H1 (cell line): ENCODE measurements around the gene ZBTB8B. TPM values are rescaled to one million over a fixed set of nuclear protein-coding genes. Genes with fewer than 3 reads are reported as not detected.

Experiments
- BCL11A ChIP-seq, 2 experiments: IDR thresholded peaks; one replicate each; pipeline ENCODE4 v1.6.1; 2011; ENCODE audit warnings: low read depth in 2 of 2, low read length in 2 of 2, mild to moderate bottlenecking in 2 of 2
- EP300 ChIP-seq, 2 experiments: IDR thresholded peaks; 1 replicate in 1 of 2; 2 replicates in 1 of 2; pipeline ENCODE4 v1.6.1; 2011 to 2012; ENCODE audit warnings: low read depth in 2 of 2, low read length in 2 of 2, mild to moderate bottlenecking in 2 of 2, borderline replicate concordance in 1 of 2, inconsistent platforms in 1 of 2, moderate library complexity in 1 of 2
- HDAC2 ChIP-seq, 2 experiments: fragments of 300-600 bp in 1 of 2; sonication (generic) in 1 of 2; IDR thresholded peaks; 2 replicates each; pipeline ENCODE4 v1.6.1; 2011 to 2012; ENCODE audit warnings: low read depth in 2 of 2, low read length in 2 of 2, mild to moderate bottlenecking in 2 of 2, moderate library complexity in 2 of 2, borderline replicate concordance in 1 of 2, inconsistent platforms in 1 of 2
- JUND ChIP-seq: IDR thresholded peaks from 2 replicates; pipeline ENCODE4 v1.6.1; 2011; ENCODE audit warnings: mild to moderate bottlenecking, improper control_type of control experiment, low read length
- KDM5A ChIP-seq: fragments of 200-600 bp; IDR thresholded peaks from 2 replicates; pipeline ENCODE4 v1.7.1; 2012; ENCODE audit warnings: mild to moderate bottlenecking, low read length, inconsistent platforms, mixed read lengths
- NRF1 ChIP-seq: IDR thresholded peaks from 2 replicates; pipeline ENCODE4 v1.6.1; 2011; ENCODE audit warnings: mild to moderate bottlenecking, low read depth, low read length, improper control_type of control experiment
- RNF2 ChIP-seq: fragments of 200-900, 300-1000 bp; sonication (generic); IDR thresholded peaks from 2 replicates; pipeline ENCODE4 v1.7.1; 2016; ENCODE audit warnings: borderline replicate concordance, low read depth, mild to moderate bottlenecking, antibody characterized with exemption, low read length; ENCODE audit not compliant: poor library complexity, severe bottlenecking; ENCODE audit errors: missing control alignments
- SIN3A ChIP-seq, 2 experiments: IDR thresholded peaks in 1 of 2; conservative IDR thresholded peaks in 1 of 2; 2 replicates each; pipeline ENCODE4 v1.6.1; 2011 to 2012; ENCODE audit warnings: low read length in 2 of 2, improper control_type of control experiment in 1 of 2, low read depth in 1 of 2, mild to moderate bottlenecking in 1 of 2
- SP1 ChIP-seq: IDR thresholded peaks from 2 replicates; pipeline ENCODE4 v1.6.1; 2011; ENCODE audit warnings: low read depth, low read length
- SUZ12 ChIP-seq: fragments of 200-600 bp; sonication (generic); IDR thresholded peaks from 2 replicates; pipeline ENCODE4 v1.6.1; 2012; ENCODE audit warnings: mild to moderate bottlenecking, inconsistent platforms, low read length, moderate library complexity, mixed read lengths
- TEAD4 ChIP-seq: IDR thresholded peaks from 2 replicates; pipeline ENCODE4 v1.6.1; 2012; ENCODE audit warnings: low read depth, low read length, inconsistent platforms, mixed read lengths
- YY1 ChIP-seq: IDR thresholded peaks from 2 replicates; pipeline ENCODE4 v1.6.1; 2011; ENCODE audit warnings: low read depth, mild to moderate bottlenecking, low read length
- polyA plus RNA-seq, 7 experiments: library from polyadenylated mRNA; depleted of rRNA in 3 of 7; stranded (reverse) in 5 of 7; unstranded in 2 of 7; fragments of >200 nt in 5 of 7; fragments of 200-250 nt in 2 of 7; gene quantifications; 1 replicate in 5 of 7; 2 replicates in 1 of 7; 4 replicates in 1 of 7; pipeline versions ENCODE4 v1.2.1 to v1.2.3, GENCODE V29; 2011 to 2013; ENCODE audit warnings: missing spikeins in 2 of 7, mixed read lengths in 2 of 7
- total RNA-seq: library from RNA; stranded (reverse); fragmentation: NEBNext Ultra II Directional; extraction: Animal tissue kit (Norgen Biotek cat#: 25700); gene quantifications from 2 replicates; pipeline ENCODE4 v1.2.1, GENCODE V29; 2021
- TF ChIP-seq, protein P1 (sequence below): IDR thresholded peaks from 2 replicates; pipeline ENCODE4 v1.6.1; 2011; ENCODE audit warnings: low read depth, mild to moderate bottlenecking, low read length; ENCODE audit not compliant: insufficient read depth

Gene ZBTB8B
- total and polyA plus RNA-seq, 2 of the 8 experiments (the other 6 are each of a cell fraction or from before 2014, with no cell fraction given): 1.3 to 3.7 TPM

DNA sequence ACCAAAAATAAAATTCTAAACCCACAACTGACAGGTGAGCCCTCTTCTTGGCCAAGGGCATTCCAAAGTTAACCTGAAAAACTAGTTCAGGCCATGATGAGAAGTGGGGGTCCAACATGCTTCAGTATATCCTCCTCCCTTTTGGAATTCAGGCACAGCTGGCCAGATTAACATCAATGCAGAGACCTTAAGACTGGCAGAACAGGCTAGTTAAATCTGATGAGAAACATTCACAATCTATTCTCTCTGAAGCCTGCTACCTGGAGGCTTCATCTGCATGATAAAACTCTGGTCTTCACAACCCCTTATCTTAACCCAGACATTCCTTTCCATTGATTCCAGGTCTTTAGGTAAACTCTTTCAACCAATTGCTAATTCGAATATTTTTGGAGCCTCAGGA is 26.7 kb upstream of the ZBTB8B start (continued):
- TF ChIP-seq HDAC2 (IDR thresholded peaks at IDR 0.05; ENCODE audit: borderline replicate concordance in 1 of 2, low read depth in 2 of 2, low read length in 2 of 2) (0 out of 4 replicates have a peak, but pooled peaks of 1 of the 2 experiments have one; percentile 33), NRF1 (no peak), SP1 (peak; percentile 85), TEAD4 (peak; percentile 61; the same call in 1 of the 2 replicates), SUZ12 (no peak), BCL11A (IDR thresholded peaks at IDR 0.05; ENCODE audit: low read depth in 2 of 2, low read length in 2 of 2) (peak in 1 of 2 experiments; percentile 69), RNF2 (no peak), JUND (no peak), SIN3A (conservative IDR thresholded peaks at IDR 0.05 in 1 of 2, IDR thresholded peaks at IDR 0.05 in 1 of 2; ENCODE audit: low read depth in 1 of 2, low read length in 2 of 2) (no peak), EP300 (IDR thresholded peaks at IDR 0.05; ENCODE audit: borderline replicate concordance in 1 of 2, low read depth in 2 of 2, low read length in 2 of 2) (no peak), KDM5A (no peak), YY1 (no peak)
- TF ChIP-seq, protein P1, sequence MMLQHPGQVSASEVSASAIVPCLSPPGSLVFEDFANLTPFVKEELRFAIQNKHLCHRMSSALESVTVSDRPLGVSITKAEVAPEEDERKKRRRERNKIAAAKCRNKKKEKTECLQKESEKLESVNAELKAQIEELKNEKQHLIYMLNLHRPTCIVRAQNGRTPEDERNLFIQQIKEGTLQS: no peak
- TF ChIP-seq, all 59 proteins: peak for 9
